ENCODE measurements around the gene ZMYM2. TPM values are rescaled to one million over a fixed set of nuclear protein-coding genes. Genes with fewer than 3 reads are reported as not detected.

Gene ZMYM2
- total RNA-seq, 1 experiment from 2014 or later: 159 TPM

GRCh38 chr13:20129076-20129475, 170.5 kb downstream of the ZMYM2 start:
- H3K27ac Mint-ChIP-seq: no peak overlapping the region
- TF ChIP-seq, protein P1, sequence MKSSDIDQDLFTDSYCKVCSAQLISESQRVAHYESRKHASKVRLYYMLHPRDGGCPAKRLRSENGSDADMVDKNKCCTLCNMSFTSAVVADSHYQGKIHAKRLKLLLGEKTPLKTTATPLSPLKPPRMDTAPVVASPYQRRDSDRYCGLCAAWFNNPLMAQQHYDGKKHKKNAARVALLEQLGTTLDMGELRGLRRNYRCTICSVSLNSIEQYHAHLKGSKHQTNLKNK (CRISPR knock-in tag; IDR thresholded peaks at IDR 0.05): no peak
- no peak for TF ChIP-seq NR2C2 (CRISPR knock-in tag; IDR thresholded peaks at IDR 0.05)

GRCh38 chr13:20130012-20130411, 171.5 kb downstream of the ZMYM2 start:
- TF ChIP-seq ATF1 (CRISPR knock-in tag; IDR thresholded peaks at IDR 0.05): no peak
- TF ChIP-seq CBFB (CRISPR knock-in tag; IDR thresholded peaks at IDR 0.05; ENCODE audit: low read depth): no peak
- TF ChIP-seq ZNF423 (CRISPR knock-in tag; IDR thresholded peaks at IDR 0.05): no peak
- no peak for TF ChIP-seq ZNF121 (CRISPR knock-in tag; IDR thresholded peaks at IDR 0.05)
- TF ChIP-seq ESRRA (CRISPR knock-in tag; IDR thresholded peaks at IDR 0.05; ENCODE audit: borderline replicate concordance): no peak
- no peak for TF ChIP-seq NR1H2 (CRISPR knock-in tag; IDR thresholded peaks at IDR 0.05)
- TF ChIP-seq CREM (CRISPR knock-in tag; IDR thresholded peaks at IDR 0.05): no peak
- TF ChIP-seq ZNF263 (CRISPR knock-in tag; IDR thresholded peaks at IDR 0.05; ENCODE audit: low read depth): no peak
- no peak for TF ChIP-seq RELA (CRISPR knock-in tag; IDR thresholded peaks at IDR 0.05; ENCODE audit: borderline replicate concordance)
- TF ChIP-seq, protein P2, sequence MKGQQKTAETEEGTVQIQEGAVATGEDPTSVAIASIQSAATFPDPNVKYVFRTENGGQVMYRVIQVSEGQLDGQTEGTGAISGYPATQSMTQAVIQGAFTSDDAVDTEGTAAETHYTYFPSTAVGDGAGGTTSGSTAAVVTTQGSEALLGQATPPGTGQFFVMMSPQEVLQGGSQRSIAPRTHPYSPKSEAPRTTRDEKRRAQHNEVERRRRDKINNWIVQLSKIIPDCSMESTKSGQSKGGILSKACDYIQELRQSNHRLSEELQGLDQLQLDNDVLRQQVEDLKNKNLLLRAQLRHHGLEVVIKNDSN (CRISPR knock-in tag; IDR thresholded peaks at IDR 0.05): no peak
- TF ChIP-seq ZNF416 (CRISPR knock-in tag; IDR thresholded peaks at IDR 0.05): no peak
- Mint-ChIP-seq H3K27me3 (ENCODE audit: low read depth) (peaks cover 4% of the 10 kb centered on the region; the same call in 1 of the 2 replicates), H3K9me3 (no peaks in the 10 kb centered on the region), H3K4me3 (no peak overlapping the region), H3K36me3 (no peaks in the 10 kb centered on the region), H3K27ac (no peak overlapping the region), H3K4me1 (no peaks in the 10 kb centered on the region)
- no peak for DNase-seq (ENCODE audit: low spot score)
- ChIA-PET CTCF (no interaction called here), POLR2A (no interaction called here)
- no peak for ATAC-seq

More at GRCh38 chr13:20129076-20129475, 170.5 kb downstream of the ZMYM2 start:
- Mint-ChIP-seq H3K27me3 (ENCODE audit: low read depth) (peaks cover 8% of the 10 kb centered on the region; the same call in 1 of the 2 replicates), H3K36me3 (no peaks in the 10 kb centered on the region), H3K9me3 (no peaks in the 10 kb centered on the region), H3K4me3 (peak overlapping the region; percentile 67), H3K4me1 (no peaks in the 10 kb centered on the region)
- DNase-seq (ENCODE audit: low spot score): no peak
- ChIA-PET POLR2A (no interaction called here), CTCF (interaction anchor here (0.6 to 2.6 kb wide), 8 partner anchors 9 to 68 kb away, joined by 3 to 42 read pairs (median 6); partner anchors contain the start of gene GJA3)
- no peak for ATAC-seq

- ChIA-PET CTCF (interaction anchor here (0.8 to 1.4 kb wide), 2 partner anchors 11 to 30 kb away, joined by 3 to 4 read pairs; partner anchors contain the start of gene GJA3), POLR2A (no interaction called here)
- Mint-ChIP-seq H3K27me3 (ENCODE audit: low read depth) (peaks cover 1% of the 10 kb centered on the region; the same call in 1 of the 2 replicates), H3K4me1 (no peaks in the 10 kb centered on the region), H3K36me3 (no peaks in the 10 kb centered on the region), H3K27ac (no peak overlapping the region), H3K9me3 (no peaks in the 10 kb centered on the region), H3K4me3 (no peak overlapping the region)
- no peak for ATAC-seq
- DNase-seq (ENCODE audit: low spot score): no peak
- TF ChIP-seq, protein P3, sequence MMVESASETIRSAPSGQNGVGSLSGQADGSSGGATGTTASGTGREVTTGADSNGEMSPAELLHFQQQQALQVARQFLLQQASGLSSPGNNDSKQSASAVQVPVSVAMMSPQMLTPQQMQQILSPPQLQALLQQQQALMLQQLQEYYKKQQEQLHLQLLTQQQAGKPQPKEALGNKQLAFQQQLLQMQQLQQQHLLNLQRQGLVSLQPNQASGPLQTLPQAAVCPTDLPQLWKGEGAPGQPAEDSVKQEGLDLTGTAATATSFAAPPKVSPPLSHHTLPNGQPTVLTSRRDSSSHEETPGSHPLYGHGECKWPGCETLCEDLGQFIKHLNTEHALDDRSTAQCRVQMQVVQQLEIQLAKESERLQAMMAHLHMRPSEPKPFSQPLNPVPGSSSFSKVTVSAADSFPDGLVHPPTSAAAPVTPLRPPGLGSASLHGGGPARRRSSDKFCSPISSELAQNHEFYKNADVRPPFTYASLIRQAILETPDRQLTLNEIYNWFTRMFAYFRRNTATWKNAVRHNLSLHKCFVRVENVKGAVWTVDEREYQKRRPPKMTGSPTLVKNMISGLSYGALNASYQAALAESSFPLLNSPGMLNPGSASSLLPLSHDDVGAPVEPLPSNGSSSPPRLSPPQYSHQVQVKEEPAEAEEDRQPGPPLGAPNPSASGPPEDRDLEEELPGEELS (CRISPR knock-in tag; IDR thresholded peaks at IDR 0.05): no peak
- TF ChIP-seq RORB (CRISPR knock-in tag; IDR thresholded peaks at IDR 0.05) (no peak), NFE2L1 (CRISPR knock-in tag; IDR thresholded peaks at IDR 0.05) (no peak), ZNF396 (CRISPR knock-in tag; IDR thresholded peaks at IDR 0.05; ENCODE audit: borderline replicate concordance) (no peak), ZNF317 (CRISPR knock-in tag; IDR thresholded peaks at IDR 0.05; ENCODE audit: borderline replicate concordance, low read depth) (no peak), HMGA2 (CRISPR knock-in tag; IDR thresholded peaks at IDR 0.05) (no peak), SOX15 (CRISPR knock-in tag; IDR thresholded peaks at IDR 0.05) (no peak), ZNF138 (CRISPR knock-in tag; conservative IDR thresholded peaks at IDR 0.05) (no peak), ETV6 (CRISPR knock-in tag; IDR thresholded peaks at IDR 0.05) (no peak), ARID4B (CRISPR knock-in tag; IDR thresholded peaks at IDR 0.05; ENCODE audit: borderline replicate concordance) (no peak), ZNF671 (CRISPR knock-in tag; IDR thresholded peaks at IDR 0.05) (no peak), CREM (CRISPR knock-in tag; IDR thresholded peaks at IDR 0.05) (no peak), ELF4 (CRISPR knock-in tag; IDR thresholded peaks at IDR 0.05; ENCODE audit: low read depth) (no peak), NFATC4 (CRISPR knock-in tag; IDR thresholded peaks at IDR 0.05) (no peak)
- TF ChIP-seq, protein P4, sequence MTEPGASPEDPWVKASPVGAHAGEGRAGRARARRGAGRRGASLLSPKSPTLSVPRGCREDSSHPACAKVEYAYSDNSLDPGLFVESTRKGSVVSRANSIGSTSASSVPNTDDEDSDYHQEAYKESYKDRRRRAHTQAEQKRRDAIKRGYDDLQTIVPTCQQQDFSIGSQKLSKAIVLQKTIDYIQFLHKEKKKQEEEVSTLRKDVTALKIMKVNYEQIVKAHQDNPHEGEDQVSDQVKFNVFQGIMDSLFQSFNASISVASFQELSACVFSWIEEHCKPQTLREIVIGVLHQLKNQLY (CRISPR knock-in tag; IDR thresholded peaks at IDR 0.05): no peak
Observed at GRCh38 chr13:20130652-20131051, 172.1 kb downstream of the ZMYM2 start.
